Erythroblast (primary cell): ENCODE measurements around the gene PPARA.

Experiments used
- GATA1 ChIP-seq: IDR thresholded peaks from 2 replicates; pipeline ENCODE4 v1.6.1; 2011; ENCODE audit warnings: low read depth, mild to moderate bottlenecking, control low read depth, low read length, moderate library complexity
- POLR2A ChIP-seq: IDR thresholded peaks from 2 replicates; pipeline ENCODE4 v1.6.1; 2011; ENCODE audit warnings: mild to moderate bottlenecking, low read length

DNA sequence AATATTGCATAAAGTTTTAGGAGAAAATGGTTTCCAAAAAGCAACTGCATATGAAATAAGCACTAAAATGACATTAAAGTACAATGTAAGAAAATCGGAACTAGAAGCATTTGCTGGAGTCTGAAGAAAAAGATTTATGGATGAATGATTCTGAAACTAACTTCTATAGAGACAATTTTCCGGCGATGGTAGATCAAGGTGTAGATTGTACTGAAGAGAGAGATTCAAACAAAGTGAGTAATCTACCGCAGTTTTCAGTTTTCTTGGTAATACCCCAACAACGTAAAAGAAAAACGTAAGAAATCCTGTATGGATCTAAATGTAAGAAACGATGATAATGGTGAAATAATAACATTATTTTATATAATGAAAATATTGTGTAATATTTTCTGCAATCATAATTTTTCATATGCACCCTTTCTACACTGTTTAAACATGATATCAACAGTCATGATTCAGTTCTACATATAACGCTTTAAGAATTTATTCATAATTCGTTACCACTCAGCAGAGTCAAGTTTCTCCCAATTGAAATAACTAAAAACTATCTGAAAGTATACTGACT, 101.6 kb downstream of the PPARA start:
- TF ChIP-seq POLR2A (no peak), GATA1 (no peak)
